HG02798 (cell line): ENCODE data around the gene DPP6.
"Not testable (repeated sequence)": the region's sequence is repeated elsewhere in the genome, so short reads cannot be mapped to it uniquely, and the experiment has no call there.

Experiments
- ATAC-seq: cut with Tn5 transposase; IDR thresholded peaks from one replicate; pipeline ENCODE4 v1.9.1; 2021; ENCODE audit warnings: mild to moderate bottlenecking; ENCODE audit not compliant: unreplicated experiment, poor library complexity

DPP6 gene

DNA sequence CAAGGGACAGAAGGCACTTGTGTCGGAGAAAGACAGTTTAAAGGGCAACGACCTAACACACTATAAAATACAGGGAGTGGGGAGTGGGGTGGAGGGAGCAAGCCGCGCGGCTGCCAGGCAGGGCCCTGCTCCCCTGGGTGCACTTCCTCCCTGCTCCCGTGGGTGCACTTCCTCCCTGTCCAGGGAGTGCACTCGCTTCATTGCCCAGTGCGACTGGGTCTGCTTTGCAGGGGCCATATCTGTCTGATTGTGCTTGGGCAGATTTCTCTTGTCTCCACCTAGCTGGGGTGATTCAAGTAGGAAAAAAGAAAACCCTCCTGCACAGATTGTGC lies 94.5 kb downstream of the DPP6 start:
- not testable (repeated sequence) for ATAC-seq

DNA sequence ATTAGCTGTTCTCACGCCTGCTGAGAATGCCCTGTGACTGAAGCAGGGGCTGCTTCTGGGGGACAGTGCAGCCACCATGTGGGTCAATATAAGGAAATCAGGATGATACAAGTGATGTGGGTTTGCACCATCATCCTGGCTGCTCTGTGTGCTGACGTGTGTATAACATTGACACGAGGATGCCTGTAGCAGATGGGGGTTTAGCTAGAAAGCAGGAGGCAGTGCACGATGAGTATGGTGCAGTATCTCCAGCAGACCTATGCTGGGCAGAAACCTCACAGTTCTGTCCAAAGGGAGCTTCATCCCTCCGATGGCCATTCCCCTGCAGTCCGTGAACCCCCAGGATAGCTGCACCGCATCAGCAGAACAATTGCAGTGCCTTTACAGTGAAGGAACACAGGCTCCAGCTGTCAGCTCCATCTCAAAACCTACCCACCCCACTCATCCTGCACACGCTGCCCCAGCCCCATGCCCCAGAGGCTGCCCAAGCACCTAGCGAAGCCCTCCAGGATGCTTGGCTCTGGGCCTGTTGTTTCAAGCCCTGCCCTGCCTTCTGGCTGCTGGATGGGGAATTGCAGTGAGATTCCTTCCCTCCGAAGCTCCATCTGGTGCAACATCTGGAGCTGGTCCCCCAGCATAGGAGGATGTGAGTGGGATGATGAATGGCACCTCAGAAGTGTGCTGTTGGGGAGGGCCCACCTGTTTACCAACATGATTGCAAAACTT lies 96.8 kb downstream of the DPP6 start:
- not testable (repeated sequence) for ATAC-seq

DNA sequence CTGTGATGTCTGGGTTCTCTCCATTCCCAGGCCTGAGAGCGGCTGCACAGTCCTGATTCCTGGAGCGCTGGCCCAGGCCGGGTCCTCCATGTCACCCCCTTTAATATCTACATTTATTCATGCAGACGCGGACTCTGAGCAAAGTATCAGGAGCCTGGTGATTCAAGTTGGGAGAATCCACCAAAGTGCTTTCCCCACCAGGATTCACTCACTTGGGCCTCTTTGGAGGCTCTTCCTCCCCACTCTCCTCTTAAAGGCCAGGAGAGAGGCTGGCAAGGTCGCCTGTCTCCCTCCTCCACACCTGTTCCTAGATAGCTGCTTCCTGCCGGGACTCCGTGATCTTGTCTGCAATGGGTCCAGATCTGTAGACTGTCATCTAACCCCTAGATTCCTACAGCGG lies 98.5 kb downstream of the DPP6 start:
- ATAC-seq: not testable (repeated sequence)

DNA sequence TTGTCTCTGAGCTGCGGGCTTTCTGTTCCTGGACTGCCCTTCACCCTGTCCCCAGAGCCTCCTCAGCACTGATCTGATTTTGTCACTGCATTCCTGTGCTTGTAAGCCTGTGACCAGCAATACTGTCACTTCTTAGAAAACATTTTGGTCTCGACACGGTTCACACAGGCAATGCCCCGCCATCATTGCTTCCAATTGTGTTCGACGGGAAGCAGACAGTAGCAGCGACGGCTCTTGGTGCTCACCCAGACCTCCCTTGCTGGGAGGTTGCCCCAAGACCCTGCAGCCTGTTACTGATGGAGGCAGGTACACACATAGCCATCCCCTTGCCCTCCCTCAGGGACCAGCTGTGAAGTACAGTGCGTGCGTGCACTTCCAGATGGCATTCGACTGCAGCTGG lies 99.1 kb downstream of the DPP6 start:
- ATAC-seq: not testable (repeated sequence)

DNA sequence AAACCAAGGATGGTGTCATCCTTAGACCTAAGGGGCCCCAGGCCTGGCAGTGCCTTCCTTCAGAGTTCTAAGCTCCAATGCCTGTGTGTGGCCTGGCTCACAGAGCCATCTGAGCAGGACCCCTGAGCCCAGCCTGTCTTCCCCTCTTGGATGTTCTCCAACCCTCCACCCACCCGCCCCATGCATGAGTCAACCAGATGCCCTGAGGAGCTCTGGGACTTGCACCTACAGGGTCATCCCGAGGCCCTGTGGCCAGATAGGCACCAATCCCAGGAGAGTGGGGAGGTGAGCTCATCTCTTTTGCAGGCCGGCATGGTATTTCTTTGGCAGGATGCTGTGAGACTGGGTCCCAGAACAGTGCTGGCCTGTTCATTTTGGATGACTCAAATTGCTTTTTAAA lies 103.7 kb downstream of the DPP6 start:
- ATAC-seq: not testable (repeated sequence)

DNA sequence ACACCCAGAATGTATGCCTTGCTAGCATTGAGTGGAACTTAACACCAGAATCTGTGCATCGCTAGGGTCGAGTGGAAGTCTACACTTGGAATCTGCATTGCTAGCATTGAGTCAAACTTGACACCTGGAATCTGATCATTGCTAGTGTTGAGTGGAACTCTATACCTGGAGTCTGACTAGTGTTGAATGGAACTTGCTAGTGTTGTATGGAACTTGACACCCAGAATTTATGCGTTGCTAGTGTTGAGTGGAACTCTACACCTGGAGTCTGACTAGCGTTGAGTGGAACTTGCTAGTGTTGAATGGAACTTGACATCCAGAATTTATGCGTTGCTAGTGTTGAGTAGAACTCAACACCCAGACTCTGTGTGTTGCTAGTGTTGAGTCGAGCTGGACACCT lies 110.7 kb downstream of the DPP6 start:
- not testable (repeated sequence) for ATAC-seq

DNA sequence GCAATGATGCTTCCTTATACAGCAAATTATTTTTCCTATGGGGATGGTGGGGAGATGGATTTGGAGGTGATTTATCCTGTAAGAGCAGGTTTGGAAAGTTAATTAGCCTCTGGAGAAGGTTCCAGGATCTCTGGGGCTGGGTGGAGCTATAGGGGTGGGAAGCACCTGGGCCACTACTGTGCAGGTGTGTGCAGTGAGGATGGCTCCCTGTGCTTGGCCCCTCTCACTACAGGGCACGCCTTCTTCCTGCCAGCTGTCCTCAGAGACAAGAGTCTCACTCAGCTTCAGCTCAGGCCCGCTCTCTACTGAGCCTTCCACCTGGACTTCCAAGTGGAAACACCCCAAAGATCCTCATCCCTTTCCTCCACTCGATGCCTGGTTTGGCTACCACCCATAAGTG lies 111.4 kb downstream of the DPP6 start:
- ATAC-seq: not testable (repeated sequence)

DNA sequence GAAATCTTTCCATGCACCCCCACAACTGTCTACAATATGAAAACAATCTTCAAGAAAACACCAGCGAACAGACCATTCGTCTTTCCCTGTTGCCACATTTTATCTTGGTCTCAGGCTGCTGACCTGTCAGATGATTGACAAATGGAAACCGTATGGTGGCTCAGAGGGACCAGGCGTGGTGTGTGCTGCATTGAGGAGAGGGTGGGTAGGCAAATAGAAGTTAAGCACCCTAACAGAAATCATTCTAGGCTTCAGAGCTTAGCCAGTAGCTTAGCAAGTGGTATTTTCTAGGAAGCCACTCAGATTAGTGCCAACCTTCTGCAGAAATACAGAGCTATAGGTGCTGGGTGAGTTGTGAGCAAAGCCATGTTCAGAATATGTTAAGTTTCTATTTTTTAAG lies 114.9 kb downstream of the DPP6 start:
- ATAC-seq: no peak

DNA sequence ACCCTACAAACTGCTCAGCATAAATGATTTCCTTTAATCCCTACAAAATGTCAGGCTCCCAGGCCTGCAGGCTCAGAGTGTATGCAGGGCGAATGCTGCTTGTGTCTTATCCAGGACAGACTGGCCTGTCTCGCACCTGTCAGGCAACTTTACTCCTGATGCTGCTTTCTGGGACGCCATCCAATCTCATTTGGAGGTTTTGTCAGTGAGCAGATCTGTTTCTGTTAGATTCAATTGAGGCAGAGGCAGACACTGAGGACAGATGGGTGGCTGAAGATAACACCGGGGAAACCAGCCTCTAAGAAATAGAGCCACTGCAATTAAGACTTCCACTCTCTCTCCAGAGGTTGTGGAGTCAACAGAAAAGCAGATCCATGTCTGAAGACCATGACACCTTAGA lies 115.6 kb downstream of the DPP6 start:
- no peak for ATAC-seq

DNA sequence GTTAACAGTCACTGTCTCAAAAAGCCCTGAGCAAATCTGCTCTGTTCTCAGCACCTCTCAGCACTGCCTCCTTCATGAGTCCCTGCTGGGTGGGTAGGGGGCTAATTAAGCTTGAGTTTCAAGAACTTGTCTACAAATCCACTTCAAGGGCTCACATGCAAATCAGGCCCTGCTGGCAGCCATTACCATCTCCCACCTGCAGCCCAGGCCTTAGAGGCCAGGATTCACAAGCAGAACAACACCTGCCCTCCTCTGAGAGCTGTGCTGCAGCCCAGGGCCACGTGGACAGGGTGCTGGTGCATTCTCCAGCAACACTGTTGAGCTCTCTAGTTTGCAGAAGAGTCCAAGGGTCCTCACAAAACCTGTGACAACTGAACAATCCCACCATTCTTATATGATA lies 119.2 kb downstream of the DPP6 start:
- ATAC-seq: no peak

DNA sequence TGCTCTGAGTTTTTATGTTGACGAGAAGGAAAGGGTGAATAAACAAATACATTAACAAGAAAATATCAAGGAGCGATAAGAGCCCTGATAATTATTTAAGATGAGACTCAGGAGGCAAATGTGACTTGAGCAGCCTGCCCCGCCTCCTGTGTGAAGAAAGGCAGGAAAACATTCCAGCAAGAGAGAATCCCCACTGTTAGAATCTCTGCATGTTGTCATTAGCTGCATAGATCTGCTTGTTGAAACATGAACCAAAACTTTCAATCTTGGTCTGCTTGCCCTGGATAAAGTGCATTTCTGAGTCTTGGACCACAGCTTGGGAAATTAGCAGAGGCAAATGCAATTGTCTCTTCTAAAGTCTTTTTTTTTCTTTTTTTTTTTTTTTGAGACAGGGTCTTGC lies 120.0 kb downstream of the DPP6 start:
- ATAC-seq: no peak

DNA sequence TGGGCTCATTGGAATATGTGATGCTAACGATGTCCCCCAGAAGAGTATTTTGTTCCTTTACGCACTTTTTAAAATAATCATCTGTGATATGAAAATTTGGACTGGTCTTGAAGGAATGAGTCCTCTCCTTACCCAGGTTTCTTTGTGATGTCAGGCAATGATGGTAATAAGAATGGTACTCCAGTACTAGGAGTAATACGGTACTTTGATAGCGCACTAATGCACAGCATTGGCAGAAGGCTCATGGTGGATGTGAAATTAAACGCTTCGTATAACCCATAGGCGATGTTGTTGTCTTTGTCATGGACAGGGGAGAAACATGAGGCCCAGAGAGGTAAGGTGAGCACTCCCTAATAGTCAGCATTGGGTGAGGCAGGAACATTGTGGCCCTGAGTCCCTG lies 125.4 kb downstream of the DPP6 start:
- ATAC-seq: no peak

DNA sequence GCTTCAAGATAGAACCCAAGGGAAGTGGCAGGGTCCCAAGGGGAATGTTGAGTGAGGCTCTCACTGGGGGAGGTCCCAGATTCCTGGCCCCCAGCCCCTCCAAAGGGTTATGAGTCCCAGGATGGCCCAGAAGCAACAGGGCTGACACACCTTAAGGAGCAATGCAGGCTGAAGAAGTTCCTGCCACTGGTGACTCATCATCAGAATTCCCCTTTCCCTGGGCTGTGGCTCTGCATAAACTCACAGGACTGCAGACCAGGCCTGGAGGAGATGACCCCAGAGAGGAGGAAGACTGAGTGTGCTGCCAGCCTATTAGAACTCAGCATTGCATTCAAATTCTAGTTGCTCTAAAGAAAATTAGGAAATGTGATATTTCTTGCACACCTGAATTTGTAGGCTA lies 126.7 kb downstream of the DPP6 start:
- no peak for ATAC-seq

DNA sequence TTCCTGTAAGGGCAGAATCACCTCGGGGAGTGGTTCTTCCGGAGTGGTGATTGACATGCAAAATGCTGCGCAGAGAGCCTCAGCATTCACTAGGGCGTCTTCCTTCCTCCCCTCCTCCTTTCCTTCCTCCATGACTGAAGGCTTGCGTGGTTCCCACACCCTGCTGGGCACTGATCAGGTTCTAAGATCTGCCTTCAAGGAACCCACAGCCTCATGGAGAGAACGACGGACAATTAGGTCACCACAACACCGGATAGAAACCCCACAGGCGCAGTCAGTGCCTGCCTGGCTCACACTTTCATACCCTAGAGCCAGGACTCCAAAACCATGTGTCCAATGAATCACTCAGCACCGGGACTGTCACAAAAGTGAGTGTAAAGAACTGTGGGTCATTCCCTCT lies 131.3 kb downstream of the DPP6 start:
- ATAC-seq: no peak

DNA sequence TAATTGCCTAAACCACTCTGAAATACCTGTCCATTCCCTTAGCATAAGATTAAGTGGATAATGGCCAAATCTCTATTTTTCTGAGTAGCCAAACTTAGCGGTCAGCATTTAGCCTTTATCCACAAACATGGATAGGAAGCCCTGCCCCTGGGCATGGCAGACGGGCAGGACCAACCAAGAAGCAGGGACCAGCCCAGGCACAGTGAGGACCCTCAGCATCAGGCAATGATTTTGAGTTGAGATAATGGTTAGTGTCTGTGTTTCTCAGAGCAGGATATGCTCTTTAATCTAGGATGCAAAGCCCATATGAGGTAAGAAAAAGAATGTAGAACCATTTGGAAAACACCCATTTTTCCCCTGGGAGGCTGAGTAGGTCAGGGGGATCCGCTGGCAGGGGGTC lies 131.7 kb downstream of the DPP6 start:
- ATAC-seq: no peak

DNA sequence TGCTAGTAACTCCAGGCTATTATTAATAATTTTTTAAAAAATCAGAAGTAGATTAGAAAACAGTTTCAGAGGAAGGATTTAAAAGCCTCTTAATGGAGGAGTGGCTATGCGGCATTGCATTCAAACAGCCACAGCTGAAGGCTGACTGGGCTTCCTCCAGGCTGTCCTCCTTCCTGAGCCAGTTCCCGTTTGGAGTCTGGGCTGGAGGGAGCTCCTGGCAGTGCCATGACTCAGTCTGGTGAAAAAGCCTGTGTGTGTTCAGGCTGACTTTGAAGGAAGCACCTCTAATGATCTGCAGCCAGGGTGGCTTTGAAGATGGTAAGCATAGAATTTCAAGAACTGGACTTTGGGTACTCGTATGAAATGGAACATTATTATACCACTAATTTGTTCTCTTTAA lies 134.6 kb downstream of the DPP6 start:
- no peak for ATAC-seq

DNA sequence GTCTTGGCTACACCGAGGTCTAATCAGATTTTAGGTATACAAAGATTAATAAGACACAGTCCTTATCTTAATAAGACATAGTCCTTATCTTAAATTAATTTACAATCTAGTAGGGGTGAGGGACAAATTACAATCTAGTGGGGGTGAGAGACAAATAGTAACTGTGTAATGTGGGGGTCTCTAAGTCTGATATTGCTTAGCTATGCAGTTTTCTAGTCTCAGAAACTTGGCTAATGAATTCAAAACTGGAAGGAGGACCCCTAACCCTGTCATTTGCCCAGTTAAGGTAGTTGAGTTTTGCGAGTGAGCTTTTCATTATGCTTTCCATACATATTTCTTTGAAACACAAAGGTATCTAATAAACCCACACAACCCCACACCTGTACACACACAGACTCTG lies 136.1 kb downstream of the DPP6 start:
- ATAC-seq: no peak

DNA sequence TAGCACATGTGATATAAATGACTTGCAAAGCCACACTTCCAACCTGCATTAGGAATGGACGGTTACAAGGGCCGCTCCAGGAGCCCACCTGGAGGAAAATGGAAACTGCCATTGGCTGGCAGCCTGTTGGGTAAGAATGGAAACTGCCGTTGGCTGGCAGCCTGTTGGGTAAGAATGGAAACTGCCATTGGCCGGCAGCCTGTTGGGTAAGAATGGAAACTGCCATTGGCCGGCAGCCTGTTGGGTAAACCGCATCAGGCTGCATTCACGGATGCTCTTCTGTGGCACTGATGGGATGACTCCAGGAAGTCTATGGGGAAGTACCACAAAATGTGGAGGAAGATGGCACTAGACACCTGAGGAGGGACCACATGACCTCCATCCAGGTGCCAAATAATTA lies 143.1 kb downstream of the DPP6 start:
- ATAC-seq: no peak

DNA sequence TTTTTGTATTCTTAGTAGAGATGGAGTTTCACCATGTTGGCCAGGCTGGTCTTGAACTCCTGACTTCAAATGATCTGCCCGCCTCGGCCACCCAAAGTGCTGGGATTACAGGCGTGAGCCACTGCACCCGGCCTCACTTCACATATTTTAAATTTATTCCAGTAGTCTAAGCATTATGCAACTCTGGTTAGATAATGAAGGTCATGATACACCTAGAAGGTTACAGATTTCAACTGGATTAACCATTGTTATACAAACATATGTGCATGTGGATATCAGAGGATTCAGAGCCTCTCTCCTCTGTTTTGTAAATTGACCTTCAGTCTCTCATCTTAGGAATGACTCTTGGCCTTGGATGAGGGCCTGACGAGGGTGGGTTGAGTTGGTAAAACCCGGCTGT lies 146.3 kb downstream of the DPP6 start:
- ATAC-seq: no peak

DNA sequence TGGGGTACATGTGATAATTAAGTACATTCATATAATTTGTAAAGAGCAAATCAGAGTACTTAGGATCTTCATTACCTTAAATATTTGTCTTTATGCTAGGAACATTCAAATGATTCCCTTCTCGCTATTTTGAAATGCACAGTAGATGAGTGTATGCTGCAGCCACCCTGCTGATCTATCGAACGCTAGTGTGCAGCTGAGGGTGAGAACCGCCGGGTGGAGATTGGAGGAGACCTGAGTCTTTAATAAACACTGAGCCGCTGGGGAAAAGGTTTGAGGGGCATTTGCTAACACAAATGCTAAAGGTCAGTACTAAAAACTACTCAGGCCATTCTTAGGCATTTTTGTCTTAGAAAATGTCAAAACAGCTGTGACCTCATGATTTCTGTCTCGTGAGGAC lies 148.0 kb downstream of the DPP6 start:
- no peak for ATAC-seq

DNA sequence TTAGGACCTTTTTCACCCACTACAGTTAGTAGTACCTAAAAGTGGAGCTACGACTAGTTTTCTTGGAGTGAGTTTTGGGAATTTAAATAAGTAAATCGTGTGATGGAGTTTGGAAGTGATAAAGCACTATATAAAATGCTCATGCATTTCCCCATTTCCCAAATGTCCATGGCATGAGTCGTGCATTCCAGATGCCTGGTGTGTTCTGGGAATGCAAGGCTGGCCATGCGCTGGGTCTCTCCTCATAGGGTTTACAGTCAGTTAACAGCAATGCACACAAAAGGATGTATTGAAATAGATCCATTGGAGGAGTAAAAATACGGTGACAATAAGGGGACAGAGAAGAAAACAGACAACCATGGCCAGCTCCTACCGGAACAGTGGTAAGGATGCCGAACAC lies 149.8 kb downstream of the DPP6 start:
- ATAC-seq: no peak

DNA sequence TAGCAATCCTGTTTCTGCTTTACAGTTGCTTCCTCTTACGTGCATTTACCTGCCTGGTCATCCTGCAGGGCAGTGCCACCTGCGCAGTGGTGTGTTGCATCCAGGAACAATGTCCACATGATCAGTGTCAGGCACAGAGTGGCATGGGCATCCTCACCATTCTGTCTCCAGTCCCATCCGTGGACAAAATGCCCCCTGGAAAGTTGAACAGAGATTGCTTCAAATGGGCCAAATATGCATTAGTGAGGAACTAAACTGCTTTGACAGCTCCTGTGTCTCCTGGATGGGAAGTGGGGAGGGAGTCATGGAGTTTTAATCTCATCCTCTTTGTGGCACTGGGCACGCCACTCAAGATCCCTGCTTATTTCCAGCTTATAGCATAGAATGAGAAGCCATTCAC lies 151.8 kb downstream of the DPP6 start:
- ATAC-seq: no peak

DNA sequence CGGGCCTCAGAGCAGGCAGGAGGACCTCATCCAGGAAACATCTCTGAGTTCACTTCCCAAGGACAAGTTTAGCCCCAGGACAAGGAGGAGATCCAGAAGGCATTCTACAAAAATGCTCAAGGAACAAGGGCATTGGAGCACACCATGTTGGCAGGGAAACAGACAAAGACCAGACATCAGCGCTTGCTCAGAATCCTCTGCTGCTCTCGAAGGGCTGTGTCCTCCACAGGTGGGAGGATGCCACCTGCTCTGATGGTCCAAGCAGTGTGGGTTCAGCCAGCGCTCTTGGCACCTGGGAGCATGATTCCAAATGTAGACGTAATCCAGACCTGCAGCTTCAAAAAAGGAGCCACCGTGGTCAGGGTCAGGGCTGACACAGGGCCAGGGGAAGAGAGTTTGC lies 160.7 kb downstream of the DPP6 start:
- ATAC-seq: no peak
